Measurements from ENCODE around the gene VPS37D.
"Not testable (repeated sequence)": the region's sequence is repeated elsewhere in the genome, so short reads cannot be mapped to it uniquely, and the experiment has no call there.

The VPS37D gene

DNA sequence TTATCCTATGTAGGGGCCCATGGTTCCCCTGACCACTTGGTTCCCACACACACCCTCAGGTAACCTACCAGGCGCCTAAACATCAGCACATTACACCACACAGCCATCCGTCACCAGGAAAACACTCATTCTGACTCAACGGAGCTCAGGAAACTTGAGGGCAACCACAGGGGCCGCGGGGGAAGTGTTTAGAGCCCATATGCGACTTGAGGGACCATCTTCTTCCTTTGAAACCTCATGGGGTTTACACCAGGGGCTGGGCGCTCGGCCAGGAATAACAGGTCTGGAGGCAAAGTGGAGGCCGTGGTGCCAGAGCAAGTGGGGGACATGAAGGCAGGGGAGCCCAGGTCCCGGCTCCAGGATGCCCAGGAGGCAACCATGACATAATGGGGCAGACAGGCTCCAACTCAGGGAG, 50.4 kb downstream of the VPS37D start:
- no peak overlapping the region for H3K4me3 ChIP-seq (ENCODE audit: insufficient read depth, low read depth, low read length)
- peaks cover 3% of the 10 kb centered on the region for H3K4me1 ChIP-seq (ENCODE audit: control insufficient read depth, insufficient read depth, low read length)
- H3K27ac ChIP-seq (ENCODE audit: insufficient read depth, low read depth, low read length, poor library complexity, severe bottlenecking) = no peak overlapping the region
- no peaks in the 10 kb centered on the region for H3K36me3 ChIP-seq (ENCODE audit: control insufficient read depth, insufficient read depth, low read length)
- peaks cover 24% of the 10 kb centered on the region for H3K27me3 ChIP-seq (ENCODE audit: control insufficient read depth, insufficient read depth, low read length, poor library complexity, severe bottlenecking)
- no peaks in the 10 kb centered on the region for H3K9me3 ChIP-seq (ENCODE audit: control insufficient read depth, low read length)
- WGBS, 2 experiments = 87 to 90% methylated on average over 10 of the region's 10 CpGs

DNA sequence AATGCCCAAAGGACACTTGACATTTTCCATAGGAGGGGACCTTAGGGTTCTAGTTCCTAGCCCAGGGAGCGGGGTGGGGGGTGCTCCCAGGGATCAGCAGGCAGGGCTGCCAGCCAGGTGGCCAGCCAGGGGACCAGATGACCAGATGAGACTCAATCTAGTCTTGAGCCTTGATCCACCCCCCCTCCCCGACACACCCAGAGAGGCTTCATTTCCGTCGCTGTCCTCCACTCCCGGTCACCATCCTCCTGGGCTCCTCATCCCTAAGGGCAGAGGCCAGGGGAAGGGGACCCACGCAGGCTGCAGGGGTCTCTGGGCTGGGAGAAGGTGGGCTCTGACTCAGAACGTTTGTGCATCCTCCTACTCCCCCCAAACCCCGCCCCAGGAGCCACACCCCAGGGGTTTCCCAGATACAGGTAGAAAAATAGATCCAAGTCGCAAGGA, 50.8 kb downstream of the VPS37D start:
- Histone ChIP-seq H3K36me3 (ENCODE audit: control insufficient read depth, insufficient read depth, low read length) (no peaks in the 10 kb centered on the region), H3K4me3 (ENCODE audit: insufficient read depth, low read depth, low read length) (peak overlapping the region; percentile 89), H3K27me3 (ENCODE audit: control insufficient read depth, insufficient read depth, low read length, poor library complexity, severe bottlenecking) (peaks cover 24% of the 10 kb centered on the region), H3K4me1 (ENCODE audit: control insufficient read depth, insufficient read depth, low read length) (peaks cover 3% of the 10 kb centered on the region), H3K27ac (ENCODE audit: insufficient read depth, low read depth, low read length, poor library complexity, severe bottlenecking) (no peak overlapping the region), H3K9me3 (ENCODE audit: control insufficient read depth, low read length) (no peaks in the 10 kb centered on the region)
- WGBS, 2 experiments = 55 to 61% methylated on average over 9 of the region's 9 CpGs

DNA sequence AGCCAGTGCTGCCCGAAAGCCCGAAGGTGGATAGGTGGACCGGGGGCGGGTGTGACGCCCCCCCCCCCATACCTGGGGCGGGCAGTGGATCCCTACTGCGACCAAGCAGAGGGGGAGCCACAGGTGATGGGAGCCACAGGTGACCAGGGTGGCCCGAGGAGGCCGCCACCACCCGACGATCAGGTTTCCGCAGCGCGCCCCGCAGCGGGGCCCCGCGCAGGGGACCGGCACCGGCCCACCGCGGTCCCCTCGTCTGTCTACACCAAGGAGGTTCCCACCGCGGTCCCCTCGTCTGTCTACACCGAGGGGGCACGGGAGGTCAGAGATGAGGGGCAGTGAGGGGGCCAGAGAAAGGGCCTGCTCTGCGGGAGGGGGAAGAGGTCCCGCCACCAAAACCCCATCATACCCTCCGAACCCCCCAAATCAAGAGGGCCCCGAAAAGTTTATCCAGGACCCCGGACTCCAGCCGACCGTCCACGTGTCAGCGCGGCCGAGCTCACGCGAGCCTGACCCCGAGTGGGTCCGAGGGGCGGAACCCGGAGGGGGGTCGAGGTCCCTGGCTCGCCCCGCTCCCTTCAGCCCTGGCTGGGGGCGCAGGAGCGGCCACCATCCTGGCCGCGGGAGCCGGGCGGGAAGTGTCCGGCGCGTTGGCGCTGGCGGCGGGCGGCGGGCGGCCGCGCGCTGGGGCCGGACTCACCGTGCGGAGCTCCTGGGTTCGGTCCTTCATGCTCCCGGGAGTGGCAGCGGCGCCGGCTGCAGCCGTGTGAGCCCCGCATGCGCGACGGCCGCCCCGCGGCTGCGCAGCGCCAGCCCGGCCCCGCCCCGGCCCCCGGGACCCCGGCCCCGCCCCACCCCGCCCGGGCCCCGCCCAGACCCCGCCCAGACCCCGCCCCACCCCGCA, 51.5 kb downstream of the VPS37D start, which contains the start of gene STX1A:
STX1A (minus strand) TSS at position 765 of the 901 bp plus-strand sequence; CDS start at position 727, 38 bp downstream.
- Histone ChIP-seq H3K4me1 (ENCODE audit: control insufficient read depth, insufficient read depth, low read length) (peaks cover 3% of the 10 kb centered on the region), H3K36me3 (ENCODE audit: control insufficient read depth, insufficient read depth, low read length) (no peaks in the 10 kb centered on the region), H3K4me3 (ENCODE audit: insufficient read depth, low read depth, low read length) (peak within 1 kb of the TSS; percentile 89), H3K9me3 (ENCODE audit: control insufficient read depth, low read length) (no peaks in the 10 kb centered on the region), H3K27ac (ENCODE audit: insufficient read depth, low read depth, low read length, poor library complexity, severe bottlenecking) (no peak within 1 kb of the TSS), H3K27me3 (ENCODE audit: control insufficient read depth, insufficient read depth, low read length, poor library complexity, severe bottlenecking) (peaks cover 24% of the 10 kb centered on the region)
- WGBS, 2 experiments = 2 to 3% methylated on average over 95 to 96 of the region's 96 CpGs

DNA sequence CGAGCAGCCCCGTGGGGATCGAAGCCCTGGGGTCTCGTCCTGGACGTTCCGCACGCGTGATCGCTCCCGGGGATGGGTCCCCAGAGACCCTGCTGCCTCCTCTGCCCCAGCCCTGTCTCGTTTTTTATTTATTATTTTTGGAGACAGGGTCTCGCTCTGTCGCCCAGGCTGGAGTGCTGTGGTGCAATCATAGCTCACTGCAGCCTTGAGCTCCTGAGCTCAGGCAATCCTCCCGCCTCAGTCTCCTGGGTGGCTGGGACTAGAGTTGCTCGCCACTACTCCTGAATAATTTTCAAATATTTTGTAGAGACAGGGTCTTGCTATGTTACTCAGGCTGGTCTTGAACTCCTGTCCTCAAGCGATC, 52.2 kb downstream of the VPS37D start:
- no peaks in the 10 kb centered on the region for H3K9me3 ChIP-seq (ENCODE audit: control insufficient read depth, low read length)
- H3K4me1 ChIP-seq (ENCODE audit: control insufficient read depth, insufficient read depth, low read length) = peaks cover 3% of the 10 kb centered on the region
- no peak overlapping the region for H3K27ac ChIP-seq (ENCODE audit: insufficient read depth, low read depth, low read length, poor library complexity, severe bottlenecking)
- H3K27me3 ChIP-seq (ENCODE audit: control insufficient read depth, insufficient read depth, low read length, poor library complexity, severe bottlenecking) = peaks cover 24% of the 10 kb centered on the region
- WGBS, 2 experiments = 13% methylated on average over 16 of the region's 16 CpGs
- H3K36me3 ChIP-seq (ENCODE audit: control insufficient read depth, insufficient read depth, low read length) = no peaks in the 10 kb centered on the region
- H3K4me3 ChIP-seq (ENCODE audit: insufficient read depth, low read depth, low read length) = no peak overlapping the region

DNA sequence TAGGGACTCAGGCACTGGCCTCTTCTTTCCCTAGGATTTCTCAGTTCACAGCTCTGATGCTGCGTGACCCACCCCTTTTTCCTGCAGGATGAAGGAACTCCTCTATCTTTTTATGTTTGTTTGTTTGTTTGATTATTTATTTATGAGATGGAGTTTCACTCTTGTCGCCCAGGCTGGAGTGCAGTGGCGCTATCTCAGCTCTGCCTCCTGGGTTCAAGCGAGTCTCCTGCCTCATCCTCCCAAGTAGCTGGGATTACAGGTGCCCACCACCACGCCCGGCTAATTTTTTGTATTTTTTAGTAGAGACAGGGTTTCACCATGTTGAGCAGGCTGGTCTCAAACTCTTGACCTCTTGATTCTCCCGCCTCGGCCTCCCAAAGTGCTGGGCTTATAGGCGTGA, 52.8 kb downstream of the VPS37D start:
- H3K27me3 ChIP-seq (ENCODE audit: control insufficient read depth, insufficient read depth, low read length, poor library complexity, severe bottlenecking) = peaks cover 24% of the 10 kb centered on the region
- H3K36me3 ChIP-seq (ENCODE audit: control insufficient read depth, insufficient read depth, low read length); H3K4me3 ChIP-seq (ENCODE audit: insufficient read depth, low read depth, low read length); H3K27ac ChIP-seq (ENCODE audit: insufficient read depth, low read depth, low read length, poor library complexity, severe bottlenecking); H3K4me1 ChIP-seq (ENCODE audit: control insufficient read depth, insufficient read depth, low read length); H3K9me3 ChIP-seq (ENCODE audit: control insufficient read depth, low read length): not testable (repeated sequence)
- 92 to 93% methylated on average over 9 of the region's 9 CpGs for WGBS, 2 experiments

DNA sequence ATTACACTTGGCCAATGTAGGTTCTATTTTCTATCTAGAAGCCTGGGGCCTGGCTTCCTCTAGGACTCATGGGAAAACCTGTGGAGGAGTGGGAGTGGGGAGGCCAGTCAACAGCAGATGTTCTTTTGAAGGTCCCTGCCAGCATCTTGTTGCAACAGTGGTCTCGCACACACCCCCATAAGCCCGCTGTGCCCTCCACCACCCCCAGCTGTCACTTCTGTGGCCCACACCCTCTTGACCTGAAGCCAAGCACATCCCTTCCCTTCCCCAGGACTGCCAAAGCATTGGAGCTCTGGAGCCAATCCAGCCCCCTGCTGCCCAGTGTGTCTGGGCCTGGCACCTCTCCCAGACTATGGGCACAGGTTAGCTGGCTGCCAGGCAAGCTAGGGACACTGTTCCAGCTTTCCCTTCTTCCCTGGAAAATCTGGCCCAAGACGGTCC, 53.8 kb downstream of the VPS37D start:
- H3K27ac ChIP-seq (ENCODE audit: insufficient read depth, low read depth, low read length, poor library complexity, severe bottlenecking) = no peak overlapping the region
- H3K36me3 ChIP-seq (ENCODE audit: control insufficient read depth, insufficient read depth, low read length) = no peaks in the 10 kb centered on the region
- WGBS, 2 experiments = 90 to 96% methylated on average over 3 of the region's 3 CpGs
- no peak overlapping the region for H3K4me3 ChIP-seq (ENCODE audit: insufficient read depth, low read depth, low read length)
- peaks cover 3% of the 10 kb centered on the region for H3K4me1 ChIP-seq (ENCODE audit: control insufficient read depth, insufficient read depth, low read length)
- H3K9me3 ChIP-seq (ENCODE audit: control insufficient read depth, low read length) = no peaks in the 10 kb centered on the region
- H3K27me3 ChIP-seq (ENCODE audit: control insufficient read depth, insufficient read depth, low read length, poor library complexity, severe bottlenecking) = peaks cover 24% of the 10 kb centered on the region

All from ectodermal cell (in vitro differentiated cells).